GM12878 (cell line): Measurements from ENCODE around the gene PLEKHA7. TPM values are rescaled to one million over a fixed set of nuclear protein-coding genes. Genes with fewer than 3 reads are reported as not detected.

ENCODE experiments used
- ATAC-seq: fragments of 200-7000 bp; cut with Tn5 transposase; 3 replicates; pipeline ENCODE4 v1.9.1; 2020; ENCODE audit warnings: mild to moderate bottlenecking, moderate library complexity
- BruUV-seq: library from RNA; stranded (reverse); fragments of 400-500 nt; replicated peaks from 2 replicates; lab custom pipeline; 2021; lab: Mats Ljungman, UMichigan
- CTCF ChIA-PET: fragments of 300-600 bp; sonication (Branson Sonifier 250); formaldehyde crosslinking; extraction: SDS; loops from one replicate; lab custom pipeline; 2021; ENCODE audit warnings: inconsistent platforms; lab: Yijun Ruan, JAX
- POLR2A ChIA-PET: fragments of 350-600 bp; formaldehyde crosslinking; extraction: SDS; loops from one replicate; lab custom pipeline; 2021; ENCODE audit warnings: inconsistent platforms; lab: Charles Lee
- RAD21 ChIA-PET: fragments of 300-600 bp; sonication (Branson Sonifier 250); formaldehyde crosslinking; loops from one replicate; lab custom pipeline; 2023; ENCODE audit warnings: antibody characterized with exemption; ENCODE audit not compliant: unreplicated experiment; lab: Charles Lee
- SMC1A ChIA-PET: fragments of 300-600 bp; sonication (Branson Sonifier 250); formaldehyde crosslinking; loops from one replicate; lab custom pipeline; 2023; ENCODE audit not compliant: unreplicated experiment, uncharacterized antibody; lab: Charles Lee
- DNase-seq: peaks from one replicate; pipeline ENCODE4 v3.0.0-alpha.2; 2011; ENCODE audit warnings: low read depth, low spot score
- FAIRE-seq: peaks from 3 replicates; lab custom pipeline; 2011; peaks lifted over from hg19 to GRCh38; lab: Jason Lieb, UNC
- H2AFZ ChIP-seq: 2 replicates; pipeline ENCODE4 v1.6.0; 2011; ENCODE audit warnings: low read depth, low read length, control low read depth; ENCODE audit not compliant: control insufficient read depth
- H3K27ac ChIP-seq: 2 replicates; pipeline ENCODE4 v1.5.1; 2011; ENCODE audit warnings: control low read depth; ENCODE audit not compliant: control insufficient read depth, insufficient read depth
- H3K27me3 ChIP-seq, 2 experiments: replicated peaks in 1 of 2; 2 replicates each; pipeline versions ENCODE4 v1.6.0 to v1.6.1; 2011; ENCODE audit warnings: low read length in 1 of 2; ENCODE audit not compliant: control insufficient read depth in 2 of 2, insufficient read depth in 2 of 2
- H3K36me3 ChIP-seq, 2 experiments: 2 replicates each; pipeline ENCODE4 v1.5.1; 2011; ENCODE audit warnings: low read length in 1 of 2; ENCODE audit not compliant: control insufficient read depth in 2 of 2, insufficient read depth in 2 of 2
- H3K4me1 ChIP-seq: 2 replicates; pipeline ENCODE4 v1.6.1; 2011; ENCODE audit warnings: mild to moderate bottlenecking, low read length, moderate library complexity, mixed read lengths; ENCODE audit not compliant: control insufficient read depth, insufficient read depth
- H3K4me2 ChIP-seq: 2 replicates; pipeline ENCODE4 v1.6.0; 2011; ENCODE audit warnings: control low read depth; ENCODE audit not compliant: control insufficient read depth, insufficient read depth
- H3K4me3 ChIP-seq: fragments of 200-600 bp; sonication (generic); 2 replicates; pipeline ENCODE4 v1.5.1; 2016
- H3K79me2 ChIP-seq: 2 replicates; pipeline ENCODE4 v1.6.0; 2011; ENCODE audit warnings: low read length; ENCODE audit not compliant: control insufficient read depth, insufficient read depth
- H3K9ac ChIP-seq: 2 replicates; pipeline ENCODE4 v1.8.0; 2011; ENCODE audit warnings: low read length, control low read depth, mixed read lengths; ENCODE audit not compliant: control insufficient read depth, insufficient read depth
- H3K9me3 ChIP-seq: replicated peaks from 3 replicates; pipeline ENCODE4 v1.5.1; 2011; ENCODE audit warnings: mild to moderate bottlenecking, low read length; ENCODE audit not compliant: control insufficient read depth, insufficient read depth
- H4K20me1 ChIP-seq: 2 replicates; pipeline ENCODE4 v1.6.0; 2011; ENCODE audit not compliant: control insufficient read depth, insufficient read depth
- BCLAF1 ChIP-seq: fragments of 450-650 bp; IDR thresholded peaks from 2 replicates; pipeline ENCODE4 v1.6.1; 2017; ENCODE audit warnings: antibody characterized with exemption, mild to moderate bottlenecking, moderate library complexity
- EED ChIP-seq: sonication (generic); IDR thresholded peaks from 2 replicates; pipeline ENCODE4 v1.6.1; 2016; ENCODE audit warnings: antibody characterized with exemption, low read depth
- EP300 ChIP-seq, 2 experiments: fragments of 150-350 bp in 1 of 2; IDR thresholded peaks; 2 replicates each; pipeline ENCODE4 v1.6.1; 2011 to 2012; ENCODE audit warnings: low read depth in 2 of 2, low read length in 2 of 2, borderline replicate concordance in 1 of 2, improper control_type of control experiment in 1 of 2, inconsistent platforms in 1 of 2; ENCODE audit not compliant: control insufficient read depth in 1 of 2
- GABPA ChIP-seq: IDR thresholded peaks from 2 replicates; pipeline ENCODE4 v1.6.1; 2014; ENCODE audit warnings: antibody characterized with exemption, low read depth, mild to moderate bottlenecking, inconsistent platforms
- MEF2A ChIP-seq: IDR thresholded peaks from 2 replicates; pipeline ENCODE4 v1.6.1; 2011; ENCODE audit warnings: low read depth, mild to moderate bottlenecking, low read length, moderate library complexity; ENCODE audit not compliant: insufficient read depth
- NFIC ChIP-seq: IDR thresholded peaks from 2 replicates; pipeline ENCODE4 v1.6.1; 2012; ENCODE audit warnings: low read depth, mild to moderate bottlenecking, inconsistent platforms, low read length, moderate library complexity
- NRF1 ChIP-seq: conservative IDR thresholded peaks from 2 replicates; pipeline ENCODE4 v1.6.1; 2011; ENCODE audit warnings: mild to moderate bottlenecking, low read depth, low read length, improper control_type of control experiment
- PAX8 ChIP-seq: fragments of 450-650 bp; IDR thresholded peaks from 2 replicates; pipeline ENCODE4 v1.6.1; 2017; ENCODE audit warnings: mild to moderate bottlenecking, moderate library complexity
- POLR2A ChIP-seq: IDR thresholded peaks from 2 replicates; pipeline ENCODE4 v1.6.1; 2011; ENCODE audit warnings: low read depth, mild to moderate bottlenecking, low read length
- RUNX3 ChIP-seq: IDR thresholded peaks from 2 replicates; pipeline ENCODE4 v1.6.1; 2012; ENCODE audit warnings: low read length, inconsistent platforms
- TCF3 ChIP-seq: IDR thresholded peaks from 2 replicates; pipeline ENCODE4 v1.6.1; 2012; ENCODE audit warnings: low read depth, mild to moderate bottlenecking, low read length, borderline replicate concordance; ENCODE audit not compliant: insufficient read depth
- USF2 ChIP-seq: IDR thresholded peaks from 2 replicates; pipeline ENCODE4 v1.6.1; 2011; ENCODE audit warnings: low read depth, low read length, improper control_type of control experiment, borderline replicate concordance
- ZSCAN29 ChIP-seq: fragments of 450-650 bp; IDR thresholded peaks from 2 replicates; pipeline ENCODE4 v1.6.1; 2017; ENCODE audit warnings: mild to moderate bottlenecking, moderate library complexity
- WGBS: methylation state at CpG from one replicate; pipeline ENCODE4 v1.1.6; 2016; ENCODE audit warnings: low lambda C conversion rate; ENCODE audit not compliant: insufficient replicate concordance, insufficient coverage; ENCODE audit errors: missing lambda C conversion rate; 5-methylcytosine and 5-hydroxymethylcytosine counted together
- in situ Hi-C: fragments of 300-500 bp; cut with MboI; formaldehyde crosslinking; loops from 9 replicates; pipeline ENCODE4 v1.14.3; 2018; ENCODE audit warnings: mixed read lengths
- intact Hi-C: fragments of 100-400 bp; cut with micrococcal nuclease; formaldehyde crosslinking; loops from one replicate; pipeline ENCODE4 v1.14.2; 2022; ENCODE audit not compliant: unreplicated experiment
- polyA plus RNA-seq, 11 experiments: library from polyadenylated mRNA; depleted of rRNA in 4 of 11; unstranded in 6 of 11; stranded (reverse) in 5 of 11; fragments of >200 nt; fragmentation: Nextera tagmentation in 4 of 11; fragmentation: Illumina TruSeq in 1 of 11; extraction: Ambion mirVana in 4 of 11; extraction: Trizol in 1 of 11; gene quantifications; 1 replicate in 1 of 11; 2 replicates in 10 of 11; pipeline versions ENCODE4 v1.2.1 to v1.2.3, GENCODE V29; 2011 to 2016; ENCODE audit warnings: inconsistent platforms in 2 of 11, missing spikeins in 2 of 11, low read depth in 1 of 11
- total RNA-seq, 4 experiments: library from RNA; depleted of rRNA in 3 of 4; stranded (reverse); fragments of >200 nt in 3 of 4; fragmentation: Illumina TruSeq in 1 of 4; extraction: Trizol in 1 of 4; gene quantifications; 2 replicates each; pipeline versions ENCODE4 v1.2.1 to v1.2.3, GENCODE V29; 2013 to 2021

PLEKHA7 gene
- total and polyA plus RNA-seq, 10 of the 15 experiments (the other 5 are each of a cell fraction or from before 2014, with no cell fraction given): 0.45 to 5.3 (median 2.1) TPM

GRCh38 chr11:16764888-16765287, 249.3 kb downstream of the PLEKHA7 start:
- CTCF ChIA-PET: interaction anchor here (2.0 kb wide), 1 partner anchor 55 kb away, joined by 6 read pairs; no protein-coding TSS in a partner anchor
- WGBS: 56% methylated on average over 8 of the region's 8 CpGs
- in situ Hi-C loops: no loop called here

GRCh38 chr11:16763746-16764145, 250.5 kb downstream of the PLEKHA7 start:
- Histone ChIP-seq H2AFZ (no peak overlapping the region), H3K9ac (no peak overlapping the region), H3K4me1 (no peaks in the 10 kb centered on the region), H3K9me3 (no peaks in the 10 kb centered on the region), H3K4me2 (no peak overlapping the region), H3K4me3 (no peak overlapping the region), H3K27me3 (no peaks in the 10 kb centered on the region), H3K27ac (no peak overlapping the region)
- in situ Hi-C loops: no loop called here
- BruUV-seq: no TSS peak
- ChIA-PET SMC1A (no interaction called here), POLR2A (no interaction called here), CTCF (no interaction called here), RAD21 (no interaction called here)
- intact Hi-C loops: no loop called here
- DNase-seq (no peak), ATAC-seq (no peak), FAIRE-seq (no peak)
- 43% methylated on average over 1 of the region's 1 CpG for WGBS
- no peak for TF ChIP-seq GABPA
- TF ChIP-seq ZSCAN29: no peak
- no peak for TF ChIP-seq BCLAF1
- no peak for TF ChIP-seq POLR2A
- no peak for TF ChIP-seq NRF1
- TF ChIP-seq PAX8: no peak
- no peak for TF ChIP-seq USF2
- no peak for TF ChIP-seq EP300 (IDR thresholded peaks at IDR 0.05; ENCODE audit: borderline replicate concordance in 1 of 2, control insufficient read depth in 1 of 2, low read depth in 2 of 2, low read length in 2 of 2)
- TF ChIP-seq, all 136 proteins: peak for 0
- no peaks in the 10 kb centered on the region for H3K79me2 ChIP-seq
- H3K36me3 ChIP-seq: no peaks in the 10 kb centered on the region
- H4K20me1 ChIP-seq: no peaks in the 10 kb centered on the region

More at GRCh38 chr11:16764888-16765287, 249.3 kb downstream of the PLEKHA7 start:
- RAD21 ChIA-PET: no interaction called here
- TF ChIP-seq NFIC: no peak
- no peak for TF ChIP-seq RUNX3
- TF ChIP-seq MEF2A: no peak
- TF ChIP-seq ZSCAN29: no peak
- TF ChIP-seq EED: no peak
- no peak for TF ChIP-seq TCF3
- no peaks in the 10 kb centered on the region for H4K20me1 ChIP-seq
- intact Hi-C loops: no loop called here
- no peaks in the 10 kb centered on the region for H3K27me3 ChIP-seq
- no peaks in the 10 kb centered on the region for H3K9me3 ChIP-seq
- H3K79me2 ChIP-seq: no peaks in the 10 kb centered on the region
- H2AFZ ChIP-seq: no peak overlapping the region
- FAIRE-seq: no peak
- no peak overlapping the region for H3K27ac ChIP-seq
- no TSS peak for BruUV-seq
- H3K36me3 ChIP-seq: no peaks in the 10 kb centered on the region
- no peak overlapping the region for H3K9ac ChIP-seq
- no peak for ATAC-seq
- no peak overlapping the region for H3K4me3 ChIP-seq
- no peaks in the 10 kb centered on the region for H3K4me1 ChIP-seq
- H3K4me2 ChIP-seq: no peak overlapping the region
- SMC1A ChIA-PET: interaction anchor here (2.6 kb wide), 1 partner anchor 20 kb away, joined by 8 read pairs; no protein-coding TSS in a partner anchor
- no peak for DNase-seq
- POLR2A ChIA-PET: no interaction called here
